Astrocyte of the hippocampus (primary cell): Measurements from ENCODE around the gene LAMA4.
"Not testable (repeated sequence)": the region's sequence is repeated elsewhere in the genome, so short reads cannot be mapped to it uniquely, and the experiment has no call there.

ENCODE experiments used
- DNase-seq: peaks from one replicate; pipeline ENCODE4 v3.0.0; 2011; ENCODE audit warnings: low read depth, low spot score

The LAMA4 gene

GRCh38 chr6:112215488-112216284, 38.7 kb downstream of the LAMA4 start:
- DNase-seq = no peak

- DNase-seq = no peak
Measured at GRCh38 chr6:112214739-112215269, 39.6 kb downstream of the LAMA4 start.

GRCh38 chr6:112210852-112211251, 43.5 kb downstream of the LAMA4 start:
- no peak for DNase-seq

GRCh38 chr6:112209131-112209530, 45.2 kb downstream of the LAMA4 start:
- no peak for DNase-seq

- DNase-seq = no peak
Measured at GRCh38 chr6:112207776-112208175, 46.6 kb downstream of the LAMA4 start.

GRCh38 chr6:112207131-112207530, 47.2 kb downstream of the LAMA4 start:
- DNase-seq = peak; percentile 72

- DNase-seq = no peak
Measured at GRCh38 chr6:112206110-112206458, 48.3 kb downstream of the LAMA4 start.

GRCh38 chr6:112205427-112206109, 48.8 kb downstream of the LAMA4 start:
- DNase-seq = peak; percentile 94

GRCh38 chr6:112204350-112204706, 50.0 kb downstream of the LAMA4 start:
- DNase-seq = no peak

- DNase-seq = peak; percentile 41
Measured at GRCh38 chr6:112203577-112204349, 50.6 kb downstream of the LAMA4 start.

- peak; percentile 88 for DNase-seq
Measured at GRCh38 chr6:112202639-112203341, 51.6 kb downstream of the LAMA4 start.

- DNase-seq = not testable (repeated sequence)
Measured at GRCh38 chr6:112200185-112200914, 54.0 kb downstream of the LAMA4 start.

GRCh38 chr6:112199001-112199403, 55.4 kb downstream of the LAMA4 start:
- DNase-seq = no peak

- no peak for DNase-seq
Measured at GRCh38 chr6:112198582-112198981, 55.8 kb downstream of the LAMA4 start.

GRCh38 chr6:112197636-112198035, 56.7 kb downstream of the LAMA4 start:
- DNase-seq = no peak

- DNase-seq = no peak
Measured at GRCh38 chr6:112196306-112196705, 58.1 kb downstream of the LAMA4 start.

- no peak for DNase-seq
Measured at GRCh38 chr6:112195166-112195565, 59.2 kb downstream of the LAMA4 start.

- DNase-seq = no peak
Measured at GRCh38 chr6:112194511-112194910, 59.9 kb downstream of the LAMA4 start.

GRCh38 chr6:112193535-112194051, 60.8 kb downstream of the LAMA4 start:
- no peak for DNase-seq

- no peak for DNase-seq
Measured at GRCh38 chr6:112193117-112193516, 61.2 kb downstream of the LAMA4 start.
